Thoracic aorta (tissue), 2 donors: Measurements from ENCODE around the gene PARD3. TPM values are rescaled to one million over a fixed set of nuclear protein-coding genes. Genes with fewer than 3 reads are reported as not detected.

Source experiments
- ATAC-seq: fragments of 150-250 bp; one replicate; pipeline ENCODE4 v1.8.0; 2017; ENCODE audit warnings: low read depth; ENCODE audit not compliant: insufficient number of reproducible peaks, low FRiP score
- DNase-seq: peaks from one replicate; pipeline ENCODE4 v3.0.0-alpha.2; 2020; ENCODE audit warnings: low spot score
- H3K27ac ChIP-seq, 2 donors: fragments of 200-600 bp; sonication (generic); 1 replicate in 1 of 2; 2 replicates in 1 of 2; pipeline ENCODE4 v1.5.1; 2016; ENCODE audit warnings: mild to moderate bottlenecking in 2 of 2, moderate library complexity in 2 of 2
- H3K27me3 ChIP-seq: fragments of 200-600 bp; sonication (generic); replicated peaks from 2 replicates; pipeline ENCODE4 v1.6.0; 2016; ENCODE audit warnings: mild to moderate bottlenecking; ENCODE audit not compliant: insufficient read depth
- H3K36me3 ChIP-seq: fragments of 200-600 bp; sonication (generic); one replicate; pipeline ENCODE4 v1.5.1; 2016
- H3K4me1 ChIP-seq, 2 donors: fragments of 200-600 bp; sonication (generic); 1 replicate in 1 of 2; 2 replicates in 1 of 2; pipeline versions ENCODE4 v1.5.1 to v1.6.0; 2016; ENCODE audit warnings: low read depth in 2 of 2, mild to moderate bottlenecking in 1 of 2; ENCODE audit not compliant: control insufficient read depth in 1 of 2
- H3K4me3 ChIP-seq: fragments of 200-600 bp; sonication (generic); 2 replicates; pipeline ENCODE4 v1.5.1; 2016; ENCODE audit warnings: mild to moderate bottlenecking
- H3K9me3 ChIP-seq: fragments of 200-600 bp; sonication (generic); 2 replicates; pipeline ENCODE4 v1.5.1; 2016
- total RNA-seq, 2 donors: library from RNA; depleted of rRNA; stranded (reverse); fragments of >200 nt; gene quantifications; one replicate each; pipeline versions ENCODE4 v1.1.0 to v1.2.3, GENCODE V29; 2016
- TF ChIP-seq, protein P1 (sequence below): fragments of 200-600 bp; sonication (generic); IDR thresholded peaks from one replicate; pipeline ENCODE4 v1.5.1; 2019; ENCODE audit warnings: antibody characterized with exemption

Gene PARD3
- total RNA-seq, 2 donors from 2014 or later: 16.7 to 34.5 TPM

DNA sequence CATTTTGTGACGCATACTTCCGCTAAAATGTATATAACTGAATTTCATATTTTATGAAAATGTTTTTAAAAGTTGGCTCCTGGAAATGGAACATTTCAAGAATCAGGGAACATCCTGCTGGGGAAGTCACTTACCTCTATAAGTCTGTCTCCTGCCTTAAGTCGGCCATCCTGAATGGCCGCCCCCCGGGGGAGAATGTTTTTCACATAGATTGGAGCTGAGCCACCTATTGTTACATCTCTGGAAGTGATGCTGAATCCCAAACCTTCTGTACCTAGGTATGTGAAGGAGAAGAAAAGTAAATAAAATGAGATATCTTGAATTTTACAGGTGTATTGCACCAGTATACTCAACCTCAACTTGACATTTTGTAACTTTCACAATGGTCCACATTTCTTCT lies 437.3 kb downstream of the PARD3 start:
- H3K27me3 ChIP-seq: no peaks in the 10 kb centered on the region
- DNase-seq: no peak
- H3K27ac ChIP-seq: no peak overlapping the region
- no peaks in the 10 kb centered on the region for H3K9me3 ChIP-seq
- H3K36me3 ChIP-seq: no peaks in the 10 kb centered on the region
- no peak for ATAC-seq
- no peaks in the 10 kb centered on the region for H3K4me1 ChIP-seq
- TF ChIP-seq, protein P1, sequence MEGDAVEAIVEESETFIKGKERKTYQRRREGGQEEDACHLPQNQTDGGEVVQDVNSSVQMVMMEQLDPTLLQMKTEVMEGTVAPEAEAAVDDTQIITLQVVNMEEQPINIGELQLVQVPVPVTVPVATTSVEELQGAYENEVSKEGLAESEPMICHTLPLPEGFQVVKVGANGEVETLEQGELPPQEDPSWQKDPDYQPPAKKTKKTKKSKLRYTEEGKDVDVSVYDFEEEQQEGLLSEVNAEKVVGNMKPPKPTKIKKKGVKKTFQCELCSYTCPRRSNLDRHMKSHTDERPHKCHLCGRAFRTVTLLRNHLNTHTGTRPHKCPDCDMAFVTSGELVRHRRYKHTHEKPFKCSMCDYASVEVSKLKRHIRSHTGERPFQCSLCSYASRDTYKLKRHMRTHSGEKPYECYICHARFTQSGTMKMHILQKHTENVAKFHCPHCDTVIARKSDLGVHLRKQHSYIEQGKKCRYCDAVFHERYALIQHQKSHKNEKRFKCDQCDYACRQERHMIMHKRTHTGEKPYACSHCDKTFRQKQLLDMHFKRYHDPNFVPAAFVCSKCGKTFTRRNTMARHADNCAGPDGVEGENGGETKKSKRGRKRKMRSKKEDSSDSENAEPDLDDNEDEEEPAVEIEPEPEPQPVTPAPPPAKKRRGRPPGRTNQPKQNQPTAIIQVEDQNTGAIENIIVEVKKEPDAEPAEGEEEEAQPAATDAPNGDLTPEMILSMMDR: no peak
- H3K4me3 ChIP-seq: no peak overlapping the region

DNA sequence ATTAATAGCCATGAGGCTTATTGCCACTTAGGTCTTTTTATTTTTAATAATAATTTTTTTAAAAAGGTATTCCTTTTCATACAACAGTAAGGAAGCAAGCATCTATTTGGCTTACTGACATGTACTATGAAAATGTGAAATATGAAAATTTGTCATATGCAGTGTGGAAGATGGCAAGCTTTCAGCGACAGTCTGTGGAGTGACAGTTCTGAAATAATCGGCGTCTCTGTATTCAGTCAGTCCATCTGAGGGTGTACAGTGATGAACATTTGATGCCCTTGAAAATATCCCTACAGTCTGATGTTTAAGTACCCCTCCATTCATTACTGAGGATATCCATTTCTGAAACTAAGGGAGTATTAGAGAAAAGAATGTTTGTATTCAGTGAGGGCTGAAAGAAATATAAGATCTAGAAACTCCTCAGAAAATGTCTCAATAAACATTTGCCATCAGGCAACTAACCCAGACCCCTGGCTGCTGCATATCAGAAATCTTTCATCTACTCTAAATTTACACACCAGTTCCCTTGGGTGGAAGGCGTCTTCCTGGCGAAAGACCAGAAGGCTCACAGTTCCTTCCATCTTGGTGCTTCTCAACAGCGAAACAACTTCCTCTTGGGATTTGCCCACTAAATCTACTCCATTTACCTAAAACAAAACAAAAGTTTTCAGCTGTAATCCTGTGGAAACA lies 440.6 kb downstream of the PARD3 start:
- no peaks in the 10 kb centered on the region for H3K4me1 ChIP-seq
- H3K27ac ChIP-seq: no peak overlapping the region
- no peaks in the 10 kb centered on the region for H3K27me3 ChIP-seq
- peak overlapping the region; percentile 5 for H3K4me3 ChIP-seq
- no peak for ATAC-seq
- TF ChIP-seq, protein P1: no peak
- no peak for DNase-seq
- no peaks in the 10 kb centered on the region for H3K9me3 ChIP-seq
- peaks cover 3% of the 10 kb centered on the region for H3K36me3 ChIP-seq

DNA sequence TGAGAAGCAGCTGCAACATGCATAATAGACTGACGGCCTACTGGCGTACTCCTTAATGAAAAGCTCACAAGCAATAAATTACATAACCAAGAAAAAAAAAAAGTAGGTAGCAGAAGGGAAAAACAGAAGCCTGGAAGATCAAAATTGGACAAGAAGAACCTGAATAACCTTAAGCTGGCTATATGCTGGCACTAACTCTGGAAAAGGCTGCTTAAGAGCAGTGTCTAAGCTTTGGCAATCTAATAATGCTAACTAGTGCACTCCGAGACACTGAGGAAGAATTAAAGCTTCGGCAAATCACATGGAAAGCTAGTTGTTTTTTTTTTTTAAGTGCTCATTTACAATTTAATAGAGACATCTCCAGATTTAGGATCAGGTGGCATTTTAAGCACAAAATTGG lies 441.9 kb downstream of the PARD3 start:
- no peak for ATAC-seq
- no peak overlapping the region for H3K27ac ChIP-seq
- H3K4me1 ChIP-seq: no peaks in the 10 kb centered on the region
- no peaks in the 10 kb centered on the region for H3K27me3 ChIP-seq
- H3K9me3 ChIP-seq: no peaks in the 10 kb centered on the region
- no peak for DNase-seq
- H3K36me3 ChIP-seq: peaks cover 3% of the 10 kb centered on the region
- no peak overlapping the region for H3K4me3 ChIP-seq
- TF ChIP-seq, protein P1: no peak

DNA sequence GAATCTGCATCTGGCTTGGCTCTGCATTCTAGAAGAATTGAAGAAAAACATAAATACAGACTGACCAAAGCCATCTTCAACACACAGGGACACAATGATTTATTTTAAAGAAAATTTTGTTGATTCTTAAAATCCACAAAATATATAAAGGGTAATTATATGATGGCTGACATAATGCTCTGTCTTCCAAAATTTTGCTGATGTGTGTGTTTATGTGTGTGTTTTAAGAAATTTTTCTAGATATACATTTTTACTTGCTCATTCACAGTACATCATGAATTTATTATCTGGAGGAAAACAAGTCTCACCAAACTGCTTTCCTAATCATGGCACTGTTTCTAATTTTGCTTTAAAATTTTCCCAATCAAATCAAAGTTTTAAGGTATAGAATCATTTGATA lies 442.6 kb downstream of the PARD3 start:
- Histone ChIP-seq H3K27me3 (no peaks in the 10 kb centered on the region), H3K4me1 (no peaks in the 10 kb centered on the region), H3K27ac (no peak overlapping the region), H3K36me3 (peaks cover 3% of the 10 kb centered on the region), H3K4me3 (no peak overlapping the region), H3K9me3 (no peaks in the 10 kb centered on the region)
- DNase-seq (no peak), ATAC-seq (no peak)
- TF ChIP-seq, protein P1: no peak

DNA sequence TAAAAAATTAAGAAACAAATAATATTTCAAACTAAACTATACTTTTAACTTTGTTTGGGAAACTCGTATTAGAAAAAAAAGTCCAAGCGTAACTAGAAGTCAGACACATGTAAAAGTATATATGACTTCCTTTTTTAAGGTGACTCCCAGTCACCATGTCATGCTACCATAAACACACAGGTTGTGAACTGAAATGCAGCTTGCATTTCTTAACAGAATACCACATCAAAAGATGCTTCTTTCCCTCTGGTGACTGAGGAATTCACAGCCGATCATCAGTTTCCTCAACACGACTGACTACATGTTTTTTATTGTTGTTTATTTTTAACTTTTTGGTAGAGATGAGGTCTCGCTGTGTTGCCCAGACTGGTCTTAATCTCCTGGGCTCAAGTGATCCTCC lies 445.0 kb downstream of the PARD3 start:
- DNase-seq: no peak
- no peak overlapping the region for H3K4me3 ChIP-seq
- H3K27ac ChIP-seq: no peak overlapping the region
- H3K9me3 ChIP-seq: no peaks in the 10 kb centered on the region
- peaks cover 3% of the 10 kb centered on the region for H3K36me3 ChIP-seq
- H3K27me3 ChIP-seq: no peaks in the 10 kb centered on the region
- no peak for ATAC-seq
- H3K4me1 ChIP-seq: no peaks in the 10 kb centered on the region
- TF ChIP-seq, protein P1: no peak
